Testis (tissue), 3 donors: ENCODE data around the gene FOXP4. TPM values are rescaled to one million over a fixed set of nuclear protein-coding genes. Genes with fewer than 3 reads are reported as not detected.

ENCODE experiments used
- DNase-seq: peaks from one replicate; pipeline ENCODE4 v3.0.0-alpha.2; 2019
- H3K27ac ChIP-seq, 2 donors: fragments of 200-600 bp; sonication (generic); one replicate each; pipeline ENCODE4 v1.5.1; 2019
- H3K27me3 ChIP-seq: fragments of 200-600 bp; sonication (generic); one replicate; pipeline ENCODE4 v1.5.1; 2019
- H3K36me3 ChIP-seq: fragments of 200-600 bp; sonication (generic); one replicate; pipeline ENCODE4 v1.5.1; 2017; ENCODE audit warnings: low read depth; ENCODE audit errors: missing control alignments
- H3K4me1 ChIP-seq: fragments of 200-600 bp; sonication (generic); one replicate; pipeline ENCODE4 v1.5.1; 2019
- H3K4me3 ChIP-seq, 2 donors: fragments of 200-600 bp; sonication (generic); one replicate each; pipeline ENCODE4 v1.5.1; 2017 to 2019
- H3K9me3 ChIP-seq: fragments of 200-600 bp; sonication (generic); one replicate; pipeline ENCODE4 v1.5.1; 2017
- CTCF ChIP-seq, 3 experiments: fragments of 450-650 bp in 2 of 3; fragments of 200-600 bp in 1 of 3; sonication (generic) in 1 of 3; IDR thresholded peaks; one replicate each; pipeline ENCODE4 v1.5.1; 2016 to 2019; ENCODE audit warnings: antibody characterized with exemption in 3 of 3, mild to moderate bottlenecking in 2 of 3, moderate library complexity in 1 of 3
- POLR2A ChIP-seq: fragments of 450-650 bp; IDR thresholded peaks from one replicate; pipeline ENCODE4 v1.6.1; 2017; ENCODE audit warnings: antibody characterized with exemption, mild to moderate bottlenecking, moderate library complexity
- WGBS, 2 donors: methylation state at CpG; one replicate each; pipeline ENCODE4 v1.1.5; 2018; 5-methylcytosine and 5-hydroxymethylcytosine counted together
- intact Hi-C: fragments of 100-400 bp; cut with DNase I; formaldehyde crosslinking; loops from one replicate; pipeline ENCODE4 v1.15.1; 2023; ENCODE audit warnings: low total_unique reads
- polyA plus RNA-seq: library from polyadenylated mRNA; stranded (reverse); fragments of 350-450 nt; fragmentation: Illumina TruSeq; extraction: RNeasy Lipid Tissue Mini Kit (QIAGEN cat#74804); gene quantifications from one replicate; pipeline ENCODE4 v1.2.3, GENCODE V29; 2014; ENCODE audit warnings: low read depth, low replicate concordance; ENCODE audit not compliant: insufficient read depth
- total RNA-seq, 2 donors: library from RNA; depleted of rRNA; stranded (reverse); fragments of >200 nt; gene quantifications; one replicate each; pipeline ENCODE4 v1.2.3, GENCODE V29; 2016

FOXP4 gene
- total and polyA plus RNA-seq, 3 donors from 2014 or later: 38.0 to 50.2 (median 39.7) TPM

- no peaks in the 10 kb centered on the region for H3K9me3 ChIP-seq
- TF ChIP-seq POLR2A: no peak
- no peak for TF ChIP-seq CTCF (IDR thresholded peaks at IDR 0.05)
- no peaks in the 10 kb centered on the region for H3K36me3 ChIP-seq
- H3K27me3 ChIP-seq: no peaks in the 10 kb centered on the region
- H3K4me3 ChIP-seq: peak overlapping the region; percentile 73 to 74
- 2% methylated on average over 24 of the region's 67 CpGs; no CpG with 5 or more reads in 1 of the 2 donors for WGBS, 2 donors
- DNase-seq: no peak
- H3K4me1 ChIP-seq: peaks cover 21% of the 10 kb centered on the region
- peak overlapping the region in 1 of 2 donors; percentile 79 for H3K27ac ChIP-seq
- intact Hi-C loops: no loop called here
Measured at GRCh38 chr6:41546475-41546865, 289 bp downstream of the FOXP4 start.

GRCh38 chr6:41546866-41547798, 951 bp downstream of the FOXP4 start:
- WGBS, 2 donors: 0 to 1% methylated on average over 5 to 58 of the region's 82 CpGs
- Histone ChIP-seq H3K4me3 (peak overlapping the region; percentile 73 to 74), H3K27ac (peak overlapping the region in 1 of 2 donors; percentile 79), H3K27me3 (no peaks in the 10 kb centered on the region), H3K9me3 (no peaks in the 10 kb centered on the region), H3K36me3 (no peaks in the 10 kb centered on the region), H3K4me1 (peaks cover 21% of the 10 kb centered on the region)
- DNase-seq: peak; percentile 32
- TF ChIP-seq POLR2A: no peak
- no peak for TF ChIP-seq CTCF (IDR thresholded peaks at IDR 0.05)
- intact Hi-C loops: no loop called here

- Histone ChIP-seq H3K4me3 (peak overlapping the region; percentile 73 to 74), H3K27me3 (no peaks in the 10 kb centered on the region), H3K36me3 (no peaks in the 10 kb centered on the region), H3K27ac (no peak overlapping the region), H3K4me1 (peaks cover 21% of the 10 kb centered on the region), H3K9me3 (no peaks in the 10 kb centered on the region)
- intact Hi-C loops: no loop called here
- DNase-seq: no peak
- WGBS, 2 donors: 27 to 31% methylated on average over 6 to 16 of the region's 21 CpGs
- TF ChIP-seq POLR2A (no peak), CTCF (IDR thresholded peaks at IDR 0.05) (no peak)
Measured at GRCh38 chr6:41547799-41548097, 1.6 kb downstream of the FOXP4 start.

- Histone ChIP-seq H3K27me3 (no peaks in the 10 kb centered on the region), H3K4me1 (peaks cover 21% of the 10 kb centered on the region), H3K9me3 (no peaks in the 10 kb centered on the region), H3K36me3 (no peaks in the 10 kb centered on the region), H3K27ac (no peak overlapping the region), H3K4me3 (peak overlapping the region in 1 of 2 donors; percentile 73)
- intact Hi-C loops: no loop called here
- TF ChIP-seq CTCF (IDR thresholded peaks at IDR 0.05): no peak
- TF ChIP-seq POLR2A: no peak
- WGBS, 2 donors: 27 to 41% methylated on average over 28 to 50 of the region's 50 CpGs
- DNase-seq: no peak
Measured at GRCh38 chr6:41548098-41548840, 2.1 kb downstream of the FOXP4 start.
